ENCODE measurements around the gene FAM53A.
"Not testable (repeated sequence)": the region's sequence is repeated elsewhere in the genome, so short reads cannot be mapped to it uniquely, and the experiment has no call there.

The FAM53A gene

GRCh38 chr4:1684506-1685234 is 557 bp upstream of the FAM53A start:
- no peak for DNase-seq

- peak; percentile 22 to 35 for DNase-seq
Measured at GRCh38 chr4:1683261-1683735, 815 bp downstream of the FAM53A start.

GRCh38 chr4:1682860-1683259 is 1.3 kb downstream of the FAM53A start:
- no peak for DNase-seq

GRCh38 chr4:1678244-1678643 is 5.9 kb downstream of the FAM53A start:
- no peak for DNase-seq

GRCh38 chr4:1676605-1677525 is 7.2 kb downstream of the FAM53A start:
- DNase-seq: no peak

GRCh38 chr4:1675802-1676137 is 8.3 kb downstream of the FAM53A start:
- no peak for DNase-seq

- no peak for DNase-seq
Measured at GRCh38 chr4:1675136-1675801, 8.8 kb downstream of the FAM53A start.

- no peak for DNase-seq
Measured at GRCh38 chr4:1674682-1675081, 9.4 kb downstream of the FAM53A start.

- no peak for DNase-seq
Measured at GRCh38 chr4:1673671-1674070, 10.4 kb downstream of the FAM53A start.

- DNase-seq: not testable (repeated sequence)
Measured at GRCh38 chr4:1671011-1671410, 13.1 kb downstream of the FAM53A start.

- DNase-seq: no peak
Measured at GRCh38 chr4:1670279-1670678, 13.8 kb downstream of the FAM53A start.

- no peak for DNase-seq
Measured at GRCh38 chr4:1669850-1670249, 14.3 kb downstream of the FAM53A start.

GRCh38 chr4:1669270-1669669 is 14.8 kb downstream of the FAM53A start:
- no peak for DNase-seq

- DNase-seq: no peak
Measured at GRCh38 chr4:1668488-1668840, 15.6 kb downstream of the FAM53A start.

GRCh38 chr4:1667273-1667672 is 16.8 kb downstream of the FAM53A start:
- no peak for DNase-seq

GRCh38 chr4:1666391-1666790 is 17.7 kb downstream of the FAM53A start:
- DNase-seq: no peak

GRCh38 chr4:1664141-1664540 is 20.0 kb downstream of the FAM53A start:
- no peak for DNase-seq

GRCh38 chr4:1663549-1663948 is 20.6 kb downstream of the FAM53A start:
- DNase-seq: no peak

- DNase-seq: no peak
Measured at GRCh38 chr4:1661695-1662094, 22.4 kb downstream of the FAM53A start.

- no peak for DNase-seq
Measured at GRCh38 chr4:1660948-1661677, 23.0 kb downstream of the FAM53A start.

- DNase-seq: no peak
Measured at GRCh38 chr4:1659104-1660043, 24.7 kb downstream of the FAM53A start.

GRCh38 chr4:1658581-1658980 is 25.5 kb downstream of the FAM53A start:
- DNase-seq: no peak

All from Kasumi-1 (cell line).